ENCODE measurements around the gene TPP1.

Gene TPP1

DNA sequence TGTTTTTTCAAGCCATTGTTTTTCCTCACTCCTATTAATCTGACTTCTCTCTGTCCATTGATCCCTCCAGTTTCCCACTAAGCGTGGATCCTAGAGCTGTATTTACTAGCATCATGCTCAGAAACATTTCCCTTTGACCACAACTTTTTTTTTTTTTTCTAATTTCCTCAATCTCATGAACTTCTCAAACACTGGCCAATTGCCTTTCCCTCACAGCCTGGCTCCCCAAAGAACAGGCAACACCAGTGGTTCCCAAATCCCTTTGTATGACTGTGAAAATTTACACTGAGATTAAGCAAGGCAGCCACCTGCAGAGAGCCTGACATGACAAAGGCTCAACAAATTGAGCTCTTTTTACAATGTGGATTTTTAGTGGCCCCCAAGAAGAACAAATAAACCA is 1.4 kb upstream of the TPP1 start:
- TF ChIP-seq CTCF (IDR thresholded peaks at IDR 0.05; ENCODE audit: insufficient read depth, low read length, poor library complexity, severe bottlenecking): no peak
- Histone ChIP-seq H3K4me3 (replicated peaks; ENCODE audit: low read depth, low read length) (no peak overlapping the region), H3K36me3 (ENCODE audit: control insufficient read depth, insufficient read depth, low read length) (peaks cover 4% of the 10 kb centered on the region), H3K27me3 (replicated peaks; ENCODE audit: control insufficient read depth, insufficient read depth, low read length) (no peaks in the 10 kb centered on the region)
- no peak for DNase-seq (ENCODE audit: extremely low read depth, insufficient read length)

- TF ChIP-seq CTCF (IDR thresholded peaks at IDR 0.05; ENCODE audit: insufficient read depth, low read length, poor library complexity, severe bottlenecking): no peak
- Histone ChIP-seq H3K36me3 (ENCODE audit: control insufficient read depth, insufficient read depth, low read length) (peaks cover 7% of the 10 kb centered on the region), H3K27me3 (replicated peaks; ENCODE audit: control insufficient read depth, insufficient read depth, low read length) (no peaks in the 10 kb centered on the region), H3K4me3 (replicated peaks; ENCODE audit: low read depth, low read length) (peak overlapping the region; percentile 96)
- peak; percentile 48 for DNase-seq (ENCODE audit: extremely low read depth, insufficient read length)
Observed at GRCh38 chr11:6618117-6619003, 862 bp downstream of the TPP1 start.

GRCh38 chr11:6617315-6617781 is 1.9 kb downstream of the TPP1 start:
- no peaks in the 10 kb centered on the region for H3K27me3 ChIP-seq (replicated peaks; ENCODE audit: control insufficient read depth, insufficient read depth, low read length)
- peaks cover 7% of the 10 kb centered on the region for H3K36me3 ChIP-seq (ENCODE audit: control insufficient read depth, insufficient read depth, low read length)
- TF ChIP-seq CTCF (IDR thresholded peaks at IDR 0.05; ENCODE audit: insufficient read depth, low read length, poor library complexity, severe bottlenecking): no peak
- H3K4me3 ChIP-seq (replicated peaks; ENCODE audit: low read depth, low read length): peak overlapping the region; percentile 16; the same call in 1 of the 2 replicates
- no peak for DNase-seq (ENCODE audit: extremely low read depth, insufficient read length)

DNA sequence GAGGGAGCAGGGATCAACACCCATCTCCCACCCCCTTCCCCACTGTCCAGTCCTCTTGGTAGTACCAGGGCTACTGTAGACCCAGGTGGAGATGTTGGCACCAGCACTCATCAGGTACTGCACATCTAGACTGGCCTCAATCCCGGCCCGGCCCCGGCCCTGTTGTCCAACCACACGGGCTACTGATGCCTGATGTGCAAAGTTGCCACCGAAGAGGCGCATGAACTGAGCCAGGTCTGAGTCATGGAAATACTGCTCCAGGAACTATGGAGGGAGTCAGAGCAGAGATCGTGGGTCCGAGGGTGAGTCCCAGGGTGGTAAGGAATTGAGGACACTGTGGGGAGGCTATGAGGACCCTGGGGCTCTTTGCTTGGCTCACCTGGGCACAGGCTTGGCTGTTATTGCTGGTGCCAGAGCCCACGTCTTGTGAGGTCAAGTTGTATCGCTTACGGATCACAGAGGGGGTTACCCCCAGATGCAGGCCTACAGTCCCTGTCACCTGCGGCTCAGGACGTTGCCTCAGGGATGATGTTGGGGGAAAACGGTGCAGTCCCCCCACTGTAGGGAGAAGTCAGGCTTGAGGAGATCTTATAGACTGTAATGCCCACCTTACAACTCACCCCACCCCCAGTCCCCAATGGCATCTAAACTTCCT is 2.5 kb downstream of the TPP1 start:
- TF ChIP-seq CTCF (IDR thresholded peaks at IDR 0.05; ENCODE audit: insufficient read depth, low read length, poor library complexity, severe bottlenecking): no peak
- DNase-seq (ENCODE audit: extremely low read depth, insufficient read length): no peak
- H3K27me3 ChIP-seq (replicated peaks; ENCODE audit: control insufficient read depth, insufficient read depth, low read length): no peaks in the 10 kb centered on the region
- H3K4me3 ChIP-seq (replicated peaks; ENCODE audit: low read depth, low read length): no peak overlapping the region
- H3K36me3 ChIP-seq (ENCODE audit: control insufficient read depth, insufficient read depth, low read length): peaks cover 7% of the 10 kb centered on the region

GRCh38 chr11:6615882-6616585 is 3.2 kb downstream of the TPP1 start:
- H3K27me3 ChIP-seq (replicated peaks; ENCODE audit: control insufficient read depth, insufficient read depth, low read length): no peaks in the 10 kb centered on the region

More at GRCh38 chr11:6615882-6616585, 3.2 kb downstream of the TPP1 start:
- no peak overlapping the region for H3K4me3 ChIP-seq (replicated peaks; ENCODE audit: low read depth, low read length)
- DNase-seq (ENCODE audit: extremely low read depth, insufficient read length): no peak
- peaks cover 7% of the 10 kb centered on the region for H3K36me3 ChIP-seq (ENCODE audit: control insufficient read depth, insufficient read depth, low read length)
- TF ChIP-seq CTCF (IDR thresholded peaks at IDR 0.05; ENCODE audit: insufficient read depth, low read length, poor library complexity, severe bottlenecking): no peak

All from GM06990 (cell line).